HG02588 (cell line): ENCODE results near the gene SNTG2.
"Not testable (repeated sequence)": the region's sequence is repeated elsewhere in the genome, so short reads cannot be mapped to it uniquely, and the experiment has no call there.

Source experiments
- ATAC-seq: cut with Tn5 transposase; IDR thresholded peaks from one replicate; pipeline ENCODE4 v1.9.1; 2021; ENCODE audit warnings: mild to moderate bottlenecking, moderate library complexity; ENCODE audit not compliant: unreplicated experiment

The SNTG2 gene

GRCh38 chr2:1402064-1402463 is 451.4 kb downstream of the SNTG2 start:
- no peak for ATAC-seq

DNA sequence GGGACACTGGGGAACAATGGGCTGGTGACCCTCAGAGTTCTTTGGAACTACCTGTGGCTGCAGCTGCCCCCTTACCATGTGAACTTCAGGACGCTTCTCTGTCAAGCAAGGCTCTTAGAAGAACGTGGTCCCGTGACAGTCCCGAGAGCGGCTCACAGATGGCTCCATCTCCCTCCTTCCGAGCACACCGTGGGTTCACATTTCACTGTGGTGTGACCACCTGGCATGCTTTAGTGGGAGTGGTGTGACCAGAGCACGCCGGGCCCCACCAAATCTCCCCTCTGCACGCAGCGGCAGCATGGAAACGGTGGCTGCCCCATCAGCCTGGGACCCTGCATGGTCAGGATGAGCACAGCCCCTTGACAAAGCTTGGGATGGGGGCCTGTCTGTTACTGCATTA is 452.9 kb downstream of the SNTG2 start:
- no peak for ATAC-seq

DNA sequence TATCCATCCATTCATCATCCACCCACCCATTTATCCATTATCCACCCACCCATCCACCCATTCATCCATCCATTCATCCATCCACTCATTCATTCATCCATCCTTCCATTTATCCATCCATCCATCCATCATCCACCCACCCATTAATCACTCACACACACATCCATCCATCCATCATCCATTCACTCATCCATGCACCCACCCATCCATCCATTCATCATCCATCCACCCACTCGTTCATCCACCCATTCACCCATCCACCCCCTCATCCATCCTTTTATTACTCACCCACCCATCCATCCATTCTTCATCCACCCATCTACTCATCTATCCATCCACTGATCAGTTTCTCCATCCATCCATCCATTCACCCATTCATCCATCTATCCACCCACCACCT is 454.5 kb downstream of the SNTG2 start:
- ATAC-seq, result no peak

- ATAC-seq, result no peak
Observed at GRCh38 chr2:1405967-1406366, 455.3 kb downstream of the SNTG2 start.

DNA sequence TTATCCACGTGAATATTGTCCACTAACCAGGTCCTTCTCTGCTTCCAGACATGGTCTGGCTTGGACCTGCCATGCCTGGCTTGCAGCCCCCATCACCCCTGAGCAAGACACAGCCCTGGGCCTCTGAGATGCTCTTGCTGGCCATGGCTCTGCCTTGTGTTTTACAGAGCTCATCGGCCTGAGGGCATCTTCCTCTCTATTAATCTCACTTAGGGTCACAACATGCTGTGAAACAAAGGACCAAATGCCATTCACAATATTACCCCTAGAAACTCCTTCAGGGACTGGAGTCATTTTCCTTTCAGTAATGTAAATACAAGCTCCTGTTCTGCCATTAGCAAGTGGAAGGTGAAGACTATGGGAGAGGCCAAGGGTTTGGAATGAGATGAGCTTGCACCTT is 455.8 kb downstream of the SNTG2 start:
- no peak for ATAC-seq

DNA sequence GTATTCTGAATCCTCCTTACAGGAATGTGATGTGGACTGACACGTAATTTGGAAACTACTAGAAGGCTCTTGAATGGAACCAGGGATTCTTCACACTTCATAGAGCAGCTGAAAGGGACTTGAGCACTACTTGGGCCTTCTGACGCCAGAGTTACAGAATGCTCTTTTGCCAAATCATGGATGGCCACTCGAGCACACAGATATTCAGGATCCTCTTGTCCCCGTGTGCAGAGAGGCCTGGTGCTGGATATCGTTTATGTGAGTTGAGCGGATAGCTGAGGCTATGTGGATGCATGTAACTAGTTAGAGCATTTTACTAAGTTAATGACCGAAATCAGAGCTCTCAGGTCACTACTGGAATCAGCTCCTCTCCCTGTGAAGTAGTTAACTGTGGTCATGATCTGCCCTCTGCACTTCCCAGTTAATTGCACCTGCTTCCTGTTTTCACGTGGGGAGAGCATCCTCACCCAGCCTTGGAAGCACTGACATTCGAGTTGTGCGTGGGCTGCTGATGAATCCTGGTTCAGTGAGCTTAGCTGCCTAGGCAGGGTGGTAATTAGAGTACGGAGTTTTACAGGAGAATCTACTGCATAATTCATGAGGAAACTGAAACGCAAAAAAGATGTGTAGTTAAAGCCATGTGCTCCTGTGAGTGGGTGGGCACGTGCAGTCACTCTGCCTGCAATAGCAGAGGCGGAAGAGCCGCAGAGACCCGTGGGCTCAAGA is 457.5 kb downstream of the SNTG2 start:
- ATAC-seq, result no peak

DNA sequence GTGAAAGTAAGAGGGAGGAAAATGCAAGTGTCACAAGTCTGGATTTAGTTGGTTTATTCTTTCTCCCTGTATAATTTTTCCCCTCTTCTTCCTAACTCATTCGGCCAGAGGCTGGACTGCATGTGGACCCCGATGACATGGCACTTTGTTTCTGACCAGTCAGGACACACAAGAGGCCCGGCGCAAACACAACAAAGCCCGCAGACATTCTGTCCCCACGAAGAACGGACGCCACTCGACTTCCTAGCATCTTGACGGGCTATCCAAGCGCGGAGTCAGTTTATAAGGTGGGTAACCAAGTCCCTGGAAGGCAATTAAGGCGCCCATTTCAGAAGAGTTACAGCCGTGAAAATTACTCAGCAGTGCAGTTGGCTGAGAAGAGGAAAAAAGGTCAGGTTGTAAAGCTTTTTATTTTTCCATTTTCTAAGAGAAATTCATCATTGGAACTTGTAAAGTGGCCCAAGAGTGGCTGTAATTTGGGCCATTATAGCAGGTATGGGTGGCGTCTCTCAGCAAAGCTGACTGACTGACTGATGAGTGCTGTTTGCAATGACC is 462.6 kb downstream of the SNTG2 start, which contains the start of gene TPO:
Gene TPO (plus strand): TSS at position 308 of the 555 bp plus-strand sequence. CDS start 946 bp downstream, outside the sequence.
- ATAC-seq, result no peak

DNA sequence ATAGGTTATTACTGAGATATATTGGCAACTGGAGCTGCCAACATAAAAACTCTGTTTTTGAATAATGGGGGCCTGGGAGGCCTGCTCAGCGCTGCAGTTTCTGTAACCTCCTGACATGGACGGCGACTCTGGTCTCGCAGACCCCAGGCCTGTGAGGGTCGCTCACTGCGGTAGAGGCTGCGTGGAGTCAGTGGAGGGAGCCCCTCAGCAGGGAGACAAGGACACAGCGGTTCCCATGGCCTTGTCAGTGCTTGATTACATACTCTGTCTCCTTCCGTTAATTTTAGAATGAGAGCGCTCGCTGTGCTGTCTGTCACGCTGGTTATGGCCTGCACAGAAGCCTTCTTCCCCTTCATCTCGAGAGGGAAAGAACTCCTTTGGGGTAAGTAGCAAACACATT is 463.5 kb downstream of the SNTG2 start:
- no peak for ATAC-seq

DNA sequence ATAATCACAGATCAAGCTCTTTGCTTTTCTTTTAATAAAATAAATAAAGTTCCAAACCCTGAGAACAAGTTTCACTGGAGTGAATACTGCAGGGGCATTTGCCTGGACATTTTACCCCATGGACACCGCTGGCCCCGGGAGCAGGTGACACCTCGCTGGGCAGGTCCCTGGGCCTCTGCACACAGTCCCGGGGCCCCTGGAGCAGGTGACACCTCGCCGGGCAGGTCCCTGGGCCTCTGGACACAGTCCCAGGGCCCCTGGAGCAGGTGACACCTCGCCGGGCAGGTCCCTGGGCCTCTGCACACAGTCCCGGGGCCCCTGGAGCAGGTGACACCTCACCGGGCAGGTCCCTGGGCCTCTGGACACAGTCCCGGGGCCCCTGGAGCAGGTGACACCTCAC is 464.3 kb downstream of the SNTG2 start:
- not testable (repeated sequence) for ATAC-seq

GRCh38 chr2:1415501-1415900 is 464.9 kb downstream of the SNTG2 start:
- ATAC-seq, result no peak
